SU-DHL-6 (cell line): Measurements from ENCODE around the gene SOX30.

Experiments
- H2AFZ ChIP-seq: fragments of 200-600 bp; sonication (generic); 2 replicates; pipeline ENCODE4 v1.6.1; 2014; ENCODE audit warnings: low read depth, mild to moderate bottlenecking, moderate library complexity, mixed read lengths, antibody characterized with exemption, low read length; ENCODE audit not compliant: severe bottlenecking
- H3F3A ChIP-seq: fragments of 200-600 bp; shearing (Covaris generic); 2 replicates; pipeline ENCODE4 v1.6.0; 2016; ENCODE audit warnings: antibody characterized with exemption, mild to moderate bottlenecking; ENCODE audit not compliant: insufficient read depth
- H3K27ac ChIP-seq: fragments of 200-600 bp; sonication (generic); 2 replicates; pipeline ENCODE4 v1.5.1; 2016; ENCODE audit warnings: low read depth, mild to moderate bottlenecking, low read length, moderate library complexity, mixed read lengths
- H3K27me3 ChIP-seq: fragments of 200-600 bp; sonication (generic), shearing (Covaris generic); 2 replicates; pipeline ENCODE4 v1.6.0; 2014; ENCODE audit warnings: mild to moderate bottlenecking, low read length
- H3K36me3 ChIP-seq: fragments of 200-600 bp; sonication (generic); 2 replicates; pipeline ENCODE4 v1.6.1; 2014; ENCODE audit warnings: mild to moderate bottlenecking, low read length, mixed read lengths
- H3K4me2 ChIP-seq: fragments of 300-600, 200-600 bp; shearing (Covaris generic), sonication (generic); 2 replicates; pipeline ENCODE4 v1.6.0; 2014; ENCODE audit warnings: low read length, low read depth, mild to moderate bottlenecking; ENCODE audit not compliant: poor library complexity, severe bottlenecking
- H3K4me3 ChIP-seq: fragments of 200-600 bp; sonication (generic); 2 replicates; pipeline ENCODE4 v1.5.1; 2014; ENCODE audit warnings: antibody characterized with exemption, low read length, mild to moderate bottlenecking, mixed read lengths; ENCODE audit not compliant: insufficient read depth, poor library complexity, severe bottlenecking
- H3K79me2 ChIP-seq: fragments of 200-600 bp; sonication (generic); 2 replicates; pipeline ENCODE4 v1.6.1; 2014; ENCODE audit warnings: mild to moderate bottlenecking, low read length, moderate library complexity; ENCODE audit not compliant: insufficient read depth
- H3K9ac ChIP-seq: fragments of 200-600 bp; sonication (generic); 2 replicates; pipeline ENCODE4 v1.7.0; 2014; ENCODE audit warnings: mild to moderate bottlenecking, low read length
- H3K9me2 ChIP-seq: fragments of 200-600 bp; sonication (generic); replicated peaks from 2 replicates; pipeline ENCODE4 v1.6.1; 2014; ENCODE audit warnings: low read length; ENCODE audit not compliant: insufficient read depth
- H3K9me3 ChIP-seq: fragments of 200-600 bp; sonication (generic); 2 replicates; pipeline ENCODE4 v1.6.1; 2014; ENCODE audit warnings: low read length, mixed read lengths; ENCODE audit not compliant: insufficient read depth
- H4K20me1 ChIP-seq: fragments of 200-600 bp; sonication (generic); 2 replicates; pipeline ENCODE4 v1.6.1; 2014; ENCODE audit warnings: low read depth, mild to moderate bottlenecking, antibody characterized with exemption, low read length, moderate library complexity, mixed read lengths
- EZH2phosphoT487 ChIP-seq: fragments of 200-600 bp; sonication (generic), shearing (Covaris generic); conservative IDR thresholded peaks from 2 replicates; pipeline ENCODE4 v1.6.1; 2018; ENCODE audit warnings: mild to moderate bottlenecking, antibody characterized with exemption, low read length, moderate library complexity, mixed read lengths
- TF ChIP-seq, protein P1 (sequence below): fragments of 200-600 bp; sonication (generic); IDR thresholded peaks from one replicate; pipeline ENCODE4 v1.5.1; 2017; ENCODE audit warnings: antibody characterized with exemption, mild to moderate bottlenecking, low read length, moderate library complexity; ENCODE audit not compliant: insufficient read depth, poor library complexity, severe bottlenecking

Gene SOX30

DNA sequence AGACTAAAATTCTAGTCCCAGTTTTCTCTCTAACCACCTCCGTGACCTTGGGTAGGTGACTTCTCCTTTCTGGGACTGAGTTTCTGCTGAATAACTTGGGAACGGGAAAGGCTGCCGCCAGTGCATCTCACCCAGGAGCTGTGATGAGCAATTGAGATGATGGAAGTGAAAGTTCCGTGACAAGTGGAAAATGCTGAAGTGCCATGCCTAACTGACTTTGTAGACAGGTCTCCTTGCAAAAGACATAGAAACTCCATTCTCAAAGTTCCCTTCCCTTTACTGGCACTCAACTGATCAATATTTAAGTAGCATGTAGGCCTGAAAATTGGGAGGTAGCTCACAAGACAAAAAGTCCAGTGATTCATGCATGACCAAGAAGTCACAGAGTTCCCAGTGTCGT is 70.3 kb downstream of the SOX30 start:
- no peaks in the 10 kb centered on the region for H3K36me3 ChIP-seq
- no peak overlapping the region for H2AFZ ChIP-seq
- no peak overlapping the region for H3K27ac ChIP-seq
- H3K79me2 ChIP-seq: no peaks in the 10 kb centered on the region
- no peak overlapping the region for H3K9ac ChIP-seq
- H3F3A ChIP-seq: peaks cover 5% of the 10 kb centered on the region; the same call in 1 of the 2 replicates
- TF ChIP-seq, protein P1, sequence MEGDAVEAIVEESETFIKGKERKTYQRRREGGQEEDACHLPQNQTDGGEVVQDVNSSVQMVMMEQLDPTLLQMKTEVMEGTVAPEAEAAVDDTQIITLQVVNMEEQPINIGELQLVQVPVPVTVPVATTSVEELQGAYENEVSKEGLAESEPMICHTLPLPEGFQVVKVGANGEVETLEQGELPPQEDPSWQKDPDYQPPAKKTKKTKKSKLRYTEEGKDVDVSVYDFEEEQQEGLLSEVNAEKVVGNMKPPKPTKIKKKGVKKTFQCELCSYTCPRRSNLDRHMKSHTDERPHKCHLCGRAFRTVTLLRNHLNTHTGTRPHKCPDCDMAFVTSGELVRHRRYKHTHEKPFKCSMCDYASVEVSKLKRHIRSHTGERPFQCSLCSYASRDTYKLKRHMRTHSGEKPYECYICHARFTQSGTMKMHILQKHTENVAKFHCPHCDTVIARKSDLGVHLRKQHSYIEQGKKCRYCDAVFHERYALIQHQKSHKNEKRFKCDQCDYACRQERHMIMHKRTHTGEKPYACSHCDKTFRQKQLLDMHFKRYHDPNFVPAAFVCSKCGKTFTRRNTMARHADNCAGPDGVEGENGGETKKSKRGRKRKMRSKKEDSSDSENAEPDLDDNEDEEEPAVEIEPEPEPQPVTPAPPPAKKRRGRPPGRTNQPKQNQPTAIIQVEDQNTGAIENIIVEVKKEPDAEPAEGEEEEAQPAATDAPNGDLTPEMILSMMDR: no peak
- TF ChIP-seq EZH2phosphoT487: no peak
- H3K4me2 ChIP-seq: no peak overlapping the region
- no peaks in the 10 kb centered on the region for H3K9me3 ChIP-seq
- no peaks in the 10 kb centered on the region for H4K20me1 ChIP-seq
- H3K27me3 ChIP-seq: no peaks in the 10 kb centered on the region
- no peaks in the 10 kb centered on the region for H3K9me2 ChIP-seq
- H3K4me3 ChIP-seq: no peak overlapping the region

- Histone ChIP-seq H3K9me3 (no peaks in the 10 kb centered on the region), H3K79me2 (peaks cover 20% of the 10 kb centered on the region), H2AFZ (no peak overlapping the region), H3K4me2 (no peak overlapping the region), H3K27ac (no peak overlapping the region), H3K36me3 (no peaks in the 10 kb centered on the region), H3K27me3 (no peaks in the 10 kb centered on the region), H3K4me3 (no peak overlapping the region), H3K9ac (no peak overlapping the region), H4K20me1 (no peaks in the 10 kb centered on the region), H3K9me2 (no peaks in the 10 kb centered on the region), H3F3A (peaks cover 15% of the 10 kb centered on the region)
- TF ChIP-seq EZH2phosphoT487: no peak
- TF ChIP-seq, protein P1: no peak
Observed at GRCh38 chr5:157578079-157578780, 74.0 kb downstream of the SOX30 start.

DNA sequence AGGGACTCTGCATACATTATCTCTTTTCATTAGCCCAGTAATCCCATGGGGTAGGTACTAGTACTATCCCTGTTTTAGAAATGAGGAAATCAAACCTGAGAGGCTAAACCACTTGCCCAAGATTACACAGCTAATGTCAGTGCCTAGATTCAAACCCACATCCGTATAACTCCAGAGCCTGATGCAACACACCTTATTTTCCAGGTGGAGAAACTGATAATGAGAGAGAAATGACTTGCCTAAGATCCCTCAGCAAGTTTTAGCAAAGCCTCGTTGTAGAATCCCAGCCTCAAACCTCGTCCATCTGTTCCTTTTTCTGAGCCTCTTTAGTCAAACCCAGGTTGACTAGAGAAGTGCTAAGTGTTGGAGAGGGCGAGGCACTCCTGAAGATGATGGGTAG is 75.6 kb downstream of the SOX30 start:
- Histone ChIP-seq H3K4me3 (no peak overlapping the region), H3K9me3 (no peaks in the 10 kb centered on the region), H3F3A (peaks cover 29% of the 10 kb centered on the region), H2AFZ (no peak overlapping the region), H3K79me2 (peaks cover 35% of the 10 kb centered on the region), H3K9ac (no peak overlapping the region), H4K20me1 (no peaks in the 10 kb centered on the region), H3K4me2 (no peak overlapping the region), H3K36me3 (peaks cover 5% of the 10 kb centered on the region; the same call in 1 of the 2 replicates), H3K27ac (no peak overlapping the region), H3K9me2 (no peaks in the 10 kb centered on the region), H3K27me3 (no peaks in the 10 kb centered on the region)
- TF ChIP-seq, protein P1: no peak
- no peak for TF ChIP-seq EZH2phosphoT487
